Keratinocyte (primary cell): ENCODE measurements around the gene TRAPPC8. TPM values are rescaled to one million over a fixed set of nuclear protein-coding genes. Genes with fewer than 3 reads are reported as not detected.

Experiments used
- DNase-seq: peaks from one replicate; pipeline ENCODE4 v3.0.0-alpha.2; 2011; ENCODE audit warnings: low read depth, missing footprints, low spot score
- FAIRE-seq: peaks from 2 replicates; lab custom pipeline; 2011; peaks lifted over from hg19 to GRCh38; lab: Jason Lieb, UNC
- H2AFZ ChIP-seq: 2 replicates; pipeline ENCODE4 v1.6.0; 2012; ENCODE audit warnings: low read length, control low read depth, inconsistent platforms; ENCODE audit not compliant: control insufficient read depth
- H3K27ac ChIP-seq: 2 replicates; pipeline ENCODE4 v1.5.1; 2011; ENCODE audit warnings: low read length; ENCODE audit not compliant: control insufficient read depth, insufficient read depth
- H3K27me3 ChIP-seq: 3 replicates; pipeline ENCODE4 v1.6.0; 2011; ENCODE audit warnings: low read length; ENCODE audit not compliant: control insufficient read depth, insufficient read depth; ENCODE audit errors: extremely low read depth
- H3K36me3 ChIP-seq, 2 experiments: 2 replicates in 1 of 2; 3 replicates in 1 of 2; pipeline ENCODE4 v1.5.1; 2011; ENCODE audit warnings: low read length in 2 of 2, mild to moderate bottlenecking in 1 of 2; ENCODE audit not compliant: control insufficient read depth in 2 of 2, insufficient read depth in 2 of 2; ENCODE audit errors: extremely low read depth in 1 of 2
- H3K4me1 ChIP-seq: 3 replicates; pipeline ENCODE4 v1.5.1; 2011; ENCODE audit warnings: low read length; ENCODE audit not compliant: control insufficient read depth, insufficient read depth; ENCODE audit errors: extremely low read depth
- H3K4me2 ChIP-seq: 3 replicates; pipeline ENCODE4 v1.6.0; 2011; ENCODE audit warnings: low read depth, low read length; ENCODE audit not compliant: control insufficient read depth, insufficient read depth; ENCODE audit errors: extremely low read depth
- H3K4me3 ChIP-seq, 3 experiments: fragments of 200-600 bp in 1 of 3; sonication (generic) in 1 of 3; 2 replicates in 2 of 3; 3 replicates in 1 of 3; pipeline ENCODE4 v1.5.1; 2011 to 2016; ENCODE audit warnings: low read length in 3 of 3, mild to moderate bottlenecking in 3 of 3, control low read depth in 2 of 3, inconsistent platforms in 1 of 3, low read depth in 1 of 3, mixed read lengths in 1 of 3, mixed run types in 1 of 3, moderate library complexity in 1 of 3; ENCODE audit not compliant: control insufficient read depth in 2 of 3, insufficient read depth in 2 of 3; ENCODE audit errors: extremely low read depth in 1 of 3
- H3K79me2 ChIP-seq: 2 replicates; pipeline ENCODE4 v1.6.0; 2012; ENCODE audit warnings: low read length; ENCODE audit not compliant: control insufficient read depth, insufficient read depth
- H3K9ac ChIP-seq: 3 replicates; pipeline ENCODE4 v1.6.0; 2011; ENCODE audit warnings: low read length; ENCODE audit not compliant: control insufficient read depth, insufficient read depth; ENCODE audit errors: extremely low read depth
- H3K9me1 ChIP-seq: 3 replicates; pipeline ENCODE4 v1.6.0; 2011; ENCODE audit warnings: low read length; ENCODE audit not compliant: control insufficient read depth, insufficient read depth; ENCODE audit errors: extremely low read depth
- H3K9me3 ChIP-seq: 2 replicates; pipeline ENCODE4 v1.5.1; 2012; ENCODE audit warnings: low read depth, low read length; ENCODE audit not compliant: control insufficient read depth
- H4K20me1 ChIP-seq: 3 replicates; pipeline ENCODE4 v1.6.0; 2011; ENCODE audit warnings: low read length; ENCODE audit not compliant: control insufficient read depth, insufficient read depth; ENCODE audit errors: extremely low read depth
- EZH2 ChIP-seq: IDR thresholded peaks from one replicate; pipeline ENCODE4 v1.6.1; 2012; ENCODE audit warnings: inconsistent platforms, mild to moderate bottlenecking, low read length, moderate library complexity
- dilution Hi-C: fragments of 300-500 bp; cut with MboI; formaldehyde crosslinking; loops from one replicate; pipeline ENCODE4 v1.7.0; 2020; ENCODE audit warnings: low sequenced_read_pairs; ENCODE audit not compliant: extremely low pct_ligation_motif_present
- polyA plus RNA-seq, 5 experiments: library from polyadenylated mRNA; depleted of rRNA in 3 of 5; stranded (reverse) in 3 of 5; stranded (forward) in 1 of 5; unstranded in 1 of 5; fragments of >200 nt; gene quantifications; 1 replicate in 1 of 5; 2 replicates in 3 of 5; 3 replicates in 1 of 5; pipeline versions ENCODE4 v1.2.1 to v1.2.3, GENCODE V29; 2011 to 2012; ENCODE audit warnings: missing spikeins in 2 of 5, low read depth in 1 of 5, low replicate concordance in 1 of 5
- TF ChIP-seq, protein P1 (sequence below), 3 experiments: IDR thresholded peaks in 1 of 3; conservative IDR thresholded peaks in 1 of 3; optimal IDR thresholded peaks in 1 of 3; 2 replicates in 2 of 3; 3 replicates in 1 of 3; pipeline versions ENCODE3 to v1.5.1; 2011; ENCODE audit warnings: low read length in 3 of 3, mild to moderate bottlenecking in 3 of 3, moderate library complexity in 2 of 3, control low read depth in 1 of 3, inconsistent platforms in 1 of 3; ENCODE audit not compliant: insufficient read depth in 2 of 3; ENCODE audit errors: extremely low read depth in 1 of 3

The TRAPPC8 gene
- polyA plus RNA-seq, 1 donor (not counting 4 experiments of a cell fraction or from before 2014, with no cell fraction given), result 64.8 TPM

DNA sequence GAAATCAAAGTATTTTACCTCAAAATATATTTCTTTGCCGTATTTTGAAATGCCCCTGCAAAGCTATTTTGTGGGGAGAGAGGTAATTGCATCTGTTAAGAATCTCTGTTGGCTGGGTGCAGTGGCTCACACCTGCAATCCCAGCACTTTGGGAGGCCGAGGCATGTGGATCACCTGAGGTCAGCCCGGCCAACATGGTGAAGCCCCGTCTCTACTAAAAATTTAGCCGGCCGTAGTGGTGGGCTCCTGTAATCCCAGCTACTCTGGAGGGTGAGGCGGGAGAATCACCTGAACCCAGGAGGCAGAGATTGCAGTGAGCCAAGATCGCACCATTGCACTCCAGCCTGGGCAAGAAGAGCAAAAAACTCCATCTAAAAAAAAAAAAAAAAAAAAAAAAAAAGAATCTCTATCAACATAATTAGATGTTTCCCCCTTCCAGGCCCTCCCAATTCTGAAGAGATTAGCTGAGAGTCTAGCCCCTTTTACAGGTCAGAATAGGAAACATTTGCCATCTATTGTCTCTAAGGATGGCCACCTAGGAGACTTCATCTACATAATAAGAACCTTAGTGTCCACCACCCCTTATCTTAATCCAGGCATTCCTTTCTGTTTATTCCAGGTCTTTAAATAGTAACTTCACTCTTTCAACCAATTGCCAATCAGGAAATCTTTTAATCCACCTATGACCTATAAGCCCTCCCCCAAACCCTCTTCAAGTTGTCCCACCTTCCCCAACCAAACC, 3.5 kb upstream of the TRAPPC8 start:
- Histone ChIP-seq H4K20me1 (no peaks in the 10 kb centered on the region), H3K27me3 (no peaks in the 10 kb centered on the region), H3K4me2 (no peak overlapping the region), H3K4me1 (peaks cover 13% of the 10 kb centered on the region), H3K27ac (no peak overlapping the region), H3K9me3 (no peaks in the 10 kb centered on the region), H3K9ac (no peak overlapping the region), H3K79me2 (peaks cover 14% of the 10 kb centered on the region), H2AFZ (no peak overlapping the region), H3K9me1 (no peaks in the 10 kb centered on the region), H3K4me3 (no peak overlapping the region), H3K36me3 (no peaks in the 10 kb centered on the region)
- no peak for FAIRE-seq
- no peak for TF ChIP-seq EZH2
- TF ChIP-seq, protein P1, sequence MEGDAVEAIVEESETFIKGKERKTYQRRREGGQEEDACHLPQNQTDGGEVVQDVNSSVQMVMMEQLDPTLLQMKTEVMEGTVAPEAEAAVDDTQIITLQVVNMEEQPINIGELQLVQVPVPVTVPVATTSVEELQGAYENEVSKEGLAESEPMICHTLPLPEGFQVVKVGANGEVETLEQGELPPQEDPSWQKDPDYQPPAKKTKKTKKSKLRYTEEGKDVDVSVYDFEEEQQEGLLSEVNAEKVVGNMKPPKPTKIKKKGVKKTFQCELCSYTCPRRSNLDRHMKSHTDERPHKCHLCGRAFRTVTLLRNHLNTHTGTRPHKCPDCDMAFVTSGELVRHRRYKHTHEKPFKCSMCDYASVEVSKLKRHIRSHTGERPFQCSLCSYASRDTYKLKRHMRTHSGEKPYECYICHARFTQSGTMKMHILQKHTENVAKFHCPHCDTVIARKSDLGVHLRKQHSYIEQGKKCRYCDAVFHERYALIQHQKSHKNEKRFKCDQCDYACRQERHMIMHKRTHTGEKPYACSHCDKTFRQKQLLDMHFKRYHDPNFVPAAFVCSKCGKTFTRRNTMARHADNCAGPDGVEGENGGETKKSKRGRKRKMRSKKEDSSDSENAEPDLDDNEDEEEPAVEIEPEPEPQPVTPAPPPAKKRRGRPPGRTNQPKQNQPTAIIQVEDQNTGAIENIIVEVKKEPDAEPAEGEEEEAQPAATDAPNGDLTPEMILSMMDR (optimal IDR thresholded peaks at IDR 0.05 in 1 of 3, IDR thresholded peaks at IDR 0.05 in 1 of 3, conservative IDR thresholded peaks at IDR 0.05 in 1 of 3; ENCODE audit: extremely low read depth in 1 of 3, insufficient read depth in 2 of 3, low read length in 3 of 3), result no peak
- no peak for DNase-seq
- dilution Hi-C loops, result no loop called here

- H3K27me3 ChIP-seq, result no peaks in the 10 kb centered on the region
- FAIRE-seq, result no peak
- dilution Hi-C loops, result no loop called here
These were observed 1.2 kb upstream of the TRAPPC8 start for GRCh38 chr18:31943878-31944816.

More at GRCh38 chr18:31943878-31944816, 1.2 kb upstream of the TRAPPC8 start:
- Histone ChIP-seq H3K79me2 (peaks cover 36% of the 10 kb centered on the region), H3K4me1 (peaks cover 15% of the 10 kb centered on the region), H3K9me3 (no peaks in the 10 kb centered on the region), H3K27ac (peak overlapping the region; percentile 92), H4K20me1 (no peaks in the 10 kb centered on the region), H3K9ac (peak overlapping the region; percentile 77), H3K9me1 (no peaks in the 10 kb centered on the region), H3K4me3 (peak overlapping the region; percentile 82 to 99 (median 90)), H3K36me3 (no peaks in the 10 kb centered on the region), H2AFZ (peak overlapping the region; percentile 92), H3K4me2 (peak overlapping the region; percentile 95)
- DNase-seq, result no peak
- no peak for TF ChIP-seq EZH2
- TF ChIP-seq, protein P1 (optimal IDR thresholded peaks at IDR 0.05 in 1 of 3, IDR thresholded peaks at IDR 0.05 in 1 of 3, conservative IDR thresholded peaks at IDR 0.05 in 1 of 3; ENCODE audit: extremely low read depth in 1 of 3, insufficient read depth in 2 of 3, low read length in 3 of 3), result no peak
